ENCODE measurements around the gene USP30.

Gene USP30

GRCh38 chr12:109085590-109085989 lies 33.2 kb downstream of the USP30 start:
- no peak overlapping the region for H3K4me3 ChIP-seq (ENCODE audit: low read depth, low read length)
- DNase-seq (ENCODE audit: low read depth): no peak
- TF ChIP-seq CTCF (IDR thresholded peaks at IDR 0.05; ENCODE audit: control insufficient read depth, extremely low read depth, insufficient read depth): no peak

GRCh38 chr12:109087250-109087649 lies 34.9 kb downstream of the USP30 start:
- DNase-seq (ENCODE audit: low read depth): peak; percentile 60
- TF ChIP-seq CTCF (IDR thresholded peaks at IDR 0.05; ENCODE audit: control insufficient read depth, extremely low read depth, insufficient read depth): no peak
- H3K4me3 ChIP-seq (ENCODE audit: low read depth, low read length): no peak overlapping the region

GRCh38 chr12:109088818-109089217 lies 36.4 kb downstream of the USP30 start:
- TF ChIP-seq CTCF (IDR thresholded peaks at IDR 0.05; ENCODE audit: control insufficient read depth, extremely low read depth, insufficient read depth): no peak
- H3K4me3 ChIP-seq (ENCODE audit: low read depth, low read length): no peak overlapping the region
- DNase-seq (ENCODE audit: low read depth): no peak

- peak; percentile 50 for DNase-seq (ENCODE audit: low read depth)
- TF ChIP-seq CTCF (IDR thresholded peaks at IDR 0.05; ENCODE audit: control insufficient read depth, extremely low read depth, insufficient read depth): no peak
- no peak overlapping the region for H3K4me3 ChIP-seq (ENCODE audit: low read depth, low read length)
Observed at GRCh38 chr12:109089683-109090082, 37.3 kb downstream of the USP30 start.

- DNase-seq (ENCODE audit: low read depth): no peak
- TF ChIP-seq CTCF (IDR thresholded peaks at IDR 0.05; ENCODE audit: control insufficient read depth, extremely low read depth, insufficient read depth): no peak
- H3K4me3 ChIP-seq (ENCODE audit: low read depth, low read length): peak overlapping the region; percentile 59
Observed at GRCh38 chr12:109092497-109093021, 40.2 kb downstream of the USP30 start.

GRCh38 chr12:109093022-109093918 lies 40.9 kb downstream of the USP30 start, which contains the start of gene ALKBH2:
ALKBH2 (minus strand) TSS chr12:109093472; CDS start chr12:109092786, 686 bp downstream.
- peak within 1 kb of the TSS; percentile 59 for H3K4me3 ChIP-seq (ENCODE audit: low read depth, low read length)
- peak; percentile 98 for TF ChIP-seq CTCF (IDR thresholded peaks at IDR 0.05; ENCODE audit: control insufficient read depth, extremely low read depth, insufficient read depth)

More at GRCh38 chr12:109093022-109093918, 40.9 kb downstream of the USP30 start, which contains the start of gene ALKBH2:
- DNase-seq (ENCODE audit: low read depth): peak; percentile 77

All from LNCaP clone FGC (cell line).